H1 (cell line): ENCODE measurements around the gene ULK2.
"Not testable (repeated sequence)": the region's sequence is repeated elsewhere in the genome, so short reads cannot be mapped to it uniquely, and the experiment has no call there.

ENCODE experiments used
- BCL11A ChIP-seq, 2 experiments: IDR thresholded peaks; one replicate each; pipeline ENCODE4 v1.6.1; 2011; ENCODE audit warnings: low read depth in 2 of 2, low read length in 2 of 2, mild to moderate bottlenecking in 2 of 2
- CTCF ChIP-seq, 3 experiments: IDR thresholded peaks; 1 replicate in 2 of 3; 2 replicates in 1 of 3; pipeline versions ENCODE4 v1.5.1 to v1.6.1; 2011; ENCODE audit warnings: low read length in 3 of 3, mild to moderate bottlenecking in 3 of 3, inconsistent platforms in 2 of 3, low read depth in 1 of 3, moderate library complexity in 1 of 3; ENCODE audit not compliant: insufficient read depth in 1 of 3; ENCODE audit errors: control extremely low read depth in 1 of 3
- EP300 ChIP-seq, 2 experiments: IDR thresholded peaks; 1 replicate in 1 of 2; 2 replicates in 1 of 2; pipeline ENCODE4 v1.6.1; 2011 to 2012; ENCODE audit warnings: low read depth in 2 of 2, low read length in 2 of 2, mild to moderate bottlenecking in 2 of 2, borderline replicate concordance in 1 of 2, inconsistent platforms in 1 of 2, moderate library complexity in 1 of 2
- EZH2 ChIP-seq: fragments of 200-600 bp; sonication (generic); IDR thresholded peaks from 2 replicates; pipeline ENCODE4 v1.7.1; 2012; ENCODE audit warnings: low read depth, mild to moderate bottlenecking, moderate library complexity, low read length, inconsistent platforms; ENCODE audit not compliant: severe bottlenecking
- GTF2F1 ChIP-seq: IDR thresholded peaks from 2 replicates; pipeline ENCODE4 v1.6.1; 2012; ENCODE audit warnings: low read depth, low read length, improper control_type of control experiment, borderline replicate concordance
- JUN ChIP-seq: IDR thresholded peaks from 2 replicates; pipeline ENCODE4 v1.6.1; 2011; ENCODE audit warnings: low read depth, mild to moderate bottlenecking, improper control_type of control experiment, low read length
- MAFK ChIP-seq: IDR thresholded peaks from 2 replicates; pipeline ENCODE4 v1.6.1; 2012; ENCODE audit warnings: low read depth, mild to moderate bottlenecking, improper control_type of control experiment, low read length
- POLR2A ChIP-seq, 2 experiments: IDR thresholded peaks; 1 replicate in 1 of 2; 2 replicates in 1 of 2; pipeline ENCODE4 v1.6.1; 2011; ENCODE audit warnings: low read depth in 2 of 2, low read length in 2 of 2, mild to moderate bottlenecking in 2 of 2; ENCODE audit errors: control extremely low read depth in 1 of 2
- POLR2AphosphoS5 ChIP-seq: IDR thresholded peaks from 2 replicates; pipeline ENCODE4 v1.6.1; 2011; ENCODE audit warnings: low read depth, low read length
- SP1 ChIP-seq: IDR thresholded peaks from 2 replicates; pipeline ENCODE4 v1.6.1; 2011; ENCODE audit warnings: low read depth, low read length
- TCF12 ChIP-seq: IDR thresholded peaks from 2 replicates; pipeline ENCODE4 v1.6.1; 2011; ENCODE audit warnings: low read depth, mild to moderate bottlenecking, low read length
- YY1 ChIP-seq: IDR thresholded peaks from 2 replicates; pipeline ENCODE4 v1.6.1; 2011; ENCODE audit warnings: low read depth, mild to moderate bottlenecking, low read length

DNA sequence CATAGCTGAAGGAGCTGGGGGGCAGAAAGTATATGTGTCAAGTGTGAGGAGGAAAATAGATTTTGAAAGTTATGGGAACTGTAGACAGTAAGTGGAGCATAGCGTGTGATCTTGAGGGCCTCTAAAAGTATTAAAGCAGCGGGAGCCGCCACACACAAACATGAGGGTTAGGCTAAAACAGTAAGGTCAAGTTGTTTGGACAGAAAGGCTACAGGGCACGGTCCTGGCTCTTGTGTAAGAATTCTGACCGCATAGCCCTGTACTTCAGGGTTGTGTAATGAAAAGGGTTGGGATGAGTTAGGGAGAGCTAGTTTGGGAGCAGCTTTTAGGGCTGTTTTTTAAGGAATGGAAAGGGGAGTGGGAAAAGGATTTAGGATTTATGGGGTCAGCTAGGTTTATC, 22.8 kb upstream of the ULK2 start:
- not testable (repeated sequence) for TF ChIP-seq EZH2; EP300 (IDR thresholded peaks at IDR 0.05; ENCODE audit: borderline replicate concordance in 1 of 2, low read depth in 2 of 2, low read length in 2 of 2); CTCF (IDR thresholded peaks at IDR 0.05; ENCODE audit: control extremely low read depth in 1 of 3, insufficient read depth in 1 of 3, low read depth in 1 of 3, low read length in 3 of 3); POLR2A (IDR thresholded peaks at IDR 0.05; ENCODE audit: control extremely low read depth in 1 of 2, low read depth in 2 of 2, low read length in 2 of 2); POLR2AphosphoS5; SP1; MAFK; JUN; YY1; BCL11A (IDR thresholded peaks at IDR 0.05; ENCODE audit: low read depth in 2 of 2, low read length in 2 of 2); GTF2F1; TCF12
